Keratinocyte (primary cell): ENCODE measurements around the gene CCDC40.

ENCODE experiments used
- EZH2 ChIP-seq: IDR thresholded peaks from one replicate; pipeline ENCODE4 v1.6.1; 2012; ENCODE audit warnings: inconsistent platforms, mild to moderate bottlenecking, low read length, moderate library complexity
- TF ChIP-seq, protein P1 (sequence below), 3 experiments: IDR thresholded peaks in 1 of 3; conservative IDR thresholded peaks in 1 of 3; optimal IDR thresholded peaks in 1 of 3; 2 replicates in 2 of 3; 3 replicates in 1 of 3; pipeline versions ENCODE3 to v1.5.1; 2011; ENCODE audit warnings: low read length in 3 of 3, mild to moderate bottlenecking in 3 of 3, moderate library complexity in 2 of 3, control low read depth in 1 of 3, inconsistent platforms in 1 of 3; ENCODE audit not compliant: insufficient read depth in 2 of 3; ENCODE audit errors: extremely low read depth in 1 of 3

- TF ChIP-seq, protein P1, sequence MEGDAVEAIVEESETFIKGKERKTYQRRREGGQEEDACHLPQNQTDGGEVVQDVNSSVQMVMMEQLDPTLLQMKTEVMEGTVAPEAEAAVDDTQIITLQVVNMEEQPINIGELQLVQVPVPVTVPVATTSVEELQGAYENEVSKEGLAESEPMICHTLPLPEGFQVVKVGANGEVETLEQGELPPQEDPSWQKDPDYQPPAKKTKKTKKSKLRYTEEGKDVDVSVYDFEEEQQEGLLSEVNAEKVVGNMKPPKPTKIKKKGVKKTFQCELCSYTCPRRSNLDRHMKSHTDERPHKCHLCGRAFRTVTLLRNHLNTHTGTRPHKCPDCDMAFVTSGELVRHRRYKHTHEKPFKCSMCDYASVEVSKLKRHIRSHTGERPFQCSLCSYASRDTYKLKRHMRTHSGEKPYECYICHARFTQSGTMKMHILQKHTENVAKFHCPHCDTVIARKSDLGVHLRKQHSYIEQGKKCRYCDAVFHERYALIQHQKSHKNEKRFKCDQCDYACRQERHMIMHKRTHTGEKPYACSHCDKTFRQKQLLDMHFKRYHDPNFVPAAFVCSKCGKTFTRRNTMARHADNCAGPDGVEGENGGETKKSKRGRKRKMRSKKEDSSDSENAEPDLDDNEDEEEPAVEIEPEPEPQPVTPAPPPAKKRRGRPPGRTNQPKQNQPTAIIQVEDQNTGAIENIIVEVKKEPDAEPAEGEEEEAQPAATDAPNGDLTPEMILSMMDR (optimal IDR thresholded peaks at IDR 0.05 in 1 of 3, IDR thresholded peaks at IDR 0.05 in 1 of 3, conservative IDR thresholded peaks at IDR 0.05 in 1 of 3; ENCODE audit: extremely low read depth in 1 of 3, insufficient read depth in 2 of 3, low read length in 3 of 3), result no peak
- TF ChIP-seq EZH2, result no peak
These were observed 105.2 kb downstream of the CCDC40 start for GRCh38 chr17:80141463-80142165.
